GM18861 (cell line): ENCODE results near the gene PPP1R9B.

Experiments used
- ATAC-seq: cut with Tn5 transposase; IDR thresholded peaks from one replicate; pipeline ENCODE4 v1.9.1; 2021; ENCODE audit not compliant: unreplicated experiment

The PPP1R9B gene

DNA sequence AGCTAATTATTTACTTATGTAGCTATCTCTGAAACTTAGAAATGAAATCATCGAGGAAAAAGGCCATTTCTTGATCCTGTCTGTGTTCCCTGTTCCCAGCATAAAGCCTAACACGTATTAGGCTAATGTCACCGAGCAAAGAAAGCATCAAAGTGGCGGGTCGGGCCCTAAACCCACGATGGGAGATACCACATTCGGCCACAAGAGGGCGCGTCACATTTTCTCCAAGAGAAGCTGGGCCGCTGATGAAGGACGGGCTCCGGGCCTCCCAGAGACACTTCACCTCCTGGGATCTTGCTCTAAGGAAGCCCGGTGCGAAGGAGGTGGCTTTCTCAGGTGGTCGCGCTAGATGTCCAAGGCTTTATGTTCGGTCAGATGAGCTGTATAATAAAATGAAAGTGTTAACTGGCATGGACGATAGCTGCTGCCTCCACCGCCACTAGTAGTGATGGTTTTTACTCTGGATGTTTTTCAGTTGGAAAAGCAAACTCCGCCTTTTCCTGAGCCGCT is 56.2 kb downstream of the PPP1R9B start:
- ATAC-seq: no peak

DNA sequence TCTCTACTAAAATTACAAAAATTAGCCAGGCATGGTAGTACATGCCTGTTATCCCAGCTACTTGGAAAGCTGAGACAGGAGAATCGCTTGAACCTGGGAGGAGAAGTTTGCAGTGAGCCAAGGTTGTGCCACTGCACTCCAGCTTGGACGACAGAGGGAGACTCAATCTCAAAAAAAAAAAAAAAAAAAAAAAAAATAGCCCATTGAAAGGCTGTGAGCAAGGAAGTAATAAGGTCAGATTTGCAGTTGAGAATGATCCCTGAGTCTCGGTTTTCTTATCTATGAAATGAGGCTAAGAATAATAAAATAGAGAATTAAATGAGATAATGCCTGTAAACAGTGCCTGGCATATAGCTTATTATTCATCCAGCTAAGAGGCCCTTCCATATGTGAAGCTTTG is 56.7 kb downstream of the PPP1R9B start:
- ATAC-seq: no peak

- ATAC-seq: no peak
Measured at GRCh38 chr17:50093246-50093645, 57.2 kb downstream of the PPP1R9B start.

GRCh38 chr17:50091918-50092285 is 58.6 kb downstream of the PPP1R9B start:
- no peak for ATAC-seq

DNA sequence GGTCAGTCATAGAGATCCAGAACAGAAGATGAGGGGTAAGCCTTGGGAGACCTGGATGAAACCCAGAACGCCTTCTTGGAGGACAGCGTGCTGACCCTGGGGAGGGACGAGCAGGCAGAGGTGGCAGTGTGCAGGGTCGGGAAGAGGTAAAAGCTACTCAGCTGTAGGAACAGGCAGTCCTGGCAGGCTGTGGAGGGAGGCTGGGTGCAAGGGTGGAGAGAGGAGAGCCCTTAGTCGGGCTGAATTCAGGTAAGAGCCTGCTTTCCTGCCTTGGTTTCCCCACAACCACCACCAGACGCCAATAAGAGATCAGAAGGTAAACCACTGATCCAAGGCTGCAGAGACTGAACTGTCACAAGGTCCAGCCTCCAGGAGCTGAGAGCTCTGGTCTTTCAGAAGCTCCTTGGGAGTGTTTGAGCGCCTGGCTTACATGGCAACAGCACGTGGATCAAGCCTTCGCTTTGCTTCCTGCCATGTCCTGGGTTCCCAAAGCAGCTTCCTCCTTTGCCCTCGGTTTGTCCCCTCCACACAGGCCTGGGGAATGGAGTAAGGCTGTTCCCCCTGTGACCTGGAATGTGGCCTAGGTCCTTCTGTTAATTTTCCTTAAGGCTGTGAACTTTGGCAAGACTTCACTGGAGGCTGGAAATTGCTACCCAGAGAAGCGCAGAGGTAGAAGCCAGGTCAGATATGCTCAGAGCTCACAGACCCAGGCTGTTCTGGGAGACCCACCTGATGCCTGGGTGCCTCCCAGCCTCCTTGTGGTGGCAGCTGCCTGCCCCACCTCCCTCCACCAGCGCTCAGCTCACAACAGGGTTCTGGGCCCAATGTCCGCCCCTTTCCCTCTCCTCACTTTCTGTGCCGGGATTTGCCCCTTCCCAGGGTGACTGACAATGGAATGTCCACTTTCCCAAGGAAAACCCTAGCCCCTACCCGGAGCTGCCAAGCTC is 59.2 kb downstream of the PPP1R9B start:
- ATAC-seq: no peak

- no peak for ATAC-seq
Measured at GRCh38 chr17:50090071-50090470, 60.4 kb downstream of the PPP1R9B start.

GRCh38 chr17:50088952-50089825 is 61.3 kb downstream of the PPP1R9B start:
- no peak for ATAC-seq

DNA sequence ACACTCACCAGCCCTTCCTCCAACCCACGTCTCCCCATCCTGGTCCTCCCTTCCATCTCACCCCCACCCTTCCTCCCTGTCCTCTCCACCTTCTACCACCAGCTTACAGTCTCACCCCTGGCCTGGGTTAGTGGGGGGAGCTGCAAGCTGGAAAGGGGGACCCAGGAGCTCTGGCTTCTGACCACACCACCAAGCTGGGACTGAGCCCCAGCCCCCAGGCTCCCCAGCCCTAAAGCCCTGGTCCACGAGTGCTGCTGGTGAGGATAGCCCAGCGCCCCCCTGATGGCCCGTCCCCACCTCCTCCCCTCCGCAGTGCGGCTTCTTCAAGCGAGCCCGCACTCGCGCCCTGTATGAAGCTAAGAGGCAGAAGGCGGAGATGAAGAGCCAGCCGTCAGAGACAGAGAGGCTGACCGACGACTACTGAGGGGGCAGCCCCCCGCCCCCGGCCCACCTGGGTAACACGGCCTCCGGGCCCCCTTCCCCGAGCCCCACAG is 62.5 kb downstream of the PPP1R9B start:
- ATAC-seq: no peak

DNA sequence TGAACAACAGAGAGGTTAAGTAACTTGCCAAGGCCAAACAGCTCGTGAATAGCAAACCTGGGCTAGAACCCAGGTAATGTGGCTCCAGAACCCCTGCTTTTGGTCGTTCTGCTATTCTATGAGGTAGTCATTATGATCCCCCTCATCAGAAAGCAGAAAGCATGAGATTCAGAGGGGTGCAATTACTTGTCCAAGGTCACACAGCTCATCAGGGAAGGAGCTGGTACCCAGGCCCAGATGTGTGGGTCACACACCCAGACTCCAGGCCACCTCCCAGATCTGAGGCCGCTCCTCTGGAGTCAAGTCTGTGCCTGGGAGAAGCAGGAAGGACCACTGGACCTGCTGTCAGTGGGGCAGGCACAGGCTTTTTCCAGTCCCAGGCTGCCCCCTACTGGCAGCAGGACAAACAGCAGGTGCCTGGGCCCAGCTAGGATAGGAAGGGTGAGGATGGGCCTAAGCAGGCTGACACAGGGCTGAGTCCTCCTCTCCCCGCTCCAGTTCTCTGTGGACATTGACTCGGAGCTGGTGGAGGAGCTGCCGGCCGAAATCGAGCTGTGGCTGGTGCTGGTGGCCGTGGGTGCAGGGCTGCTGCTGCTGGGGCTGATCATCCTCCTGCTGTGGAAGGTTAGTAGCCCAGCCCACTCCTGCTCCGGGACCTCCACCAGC is 63.1 kb downstream of the PPP1R9B start:
- no peak for ATAC-seq
